Endodermal cell (in vitro differentiated cells): Measurements from ENCODE around the gene CTNND2. TPM values are rescaled to one million over a fixed set of nuclear protein-coding genes. Genes with fewer than 3 reads are reported as not detected.

Experiments
- DNase-seq: peaks from one replicate; pipeline ENCODE4 v3.0.0-alpha.2; 2017
- H3K27ac ChIP-seq: 2 replicates; pipeline ENCODE4 v1.5.1; 2013; ENCODE audit warnings: mild to moderate bottlenecking, low read depth, low read length, moderate library complexity
- H3K27me3 ChIP-seq: 2 replicates; pipeline ENCODE4 v1.6.1; 2013; ENCODE audit warnings: mild to moderate bottlenecking, low read length, moderate library complexity; ENCODE audit not compliant: insufficient read depth, control insufficient read depth, poor library complexity, severe bottlenecking
- H3K36me3 ChIP-seq: 2 replicates; pipeline ENCODE4 v1.7.0; 2013; ENCODE audit warnings: mild to moderate bottlenecking, low read length, moderate library complexity; ENCODE audit not compliant: control insufficient read depth, insufficient read depth
- H3K4me1 ChIP-seq: one replicate; pipeline ENCODE4 v1.7.0; 2013; ENCODE audit warnings: low read length; ENCODE audit not compliant: control insufficient read depth, insufficient read depth
- H3K4me3 ChIP-seq: 2 replicates; pipeline ENCODE4 v1.5.1; 2013; ENCODE audit warnings: mild to moderate bottlenecking, low read length, moderate library complexity
- H3K9ac ChIP-seq: 2 replicates; pipeline ENCODE4 v1.6.1; 2013; ENCODE audit warnings: mild to moderate bottlenecking, low read length, moderate library complexity; ENCODE audit not compliant: poor library complexity, severe bottlenecking; ENCODE audit errors: extremely low read depth
- H3K9me3 ChIP-seq: 2 replicates; pipeline ENCODE4 v1.6.1; 2013; ENCODE audit warnings: mild to moderate bottlenecking, low read length, moderate library complexity; ENCODE audit not compliant: control insufficient read depth
- H3K27ac Mint-ChIP-seq: 2 replicates; pipeline ENCODE4 v1.8.0; 2020; ENCODE audit warnings: mixed read lengths
- H3K27me3 Mint-ChIP-seq: 2 replicates; pipeline ENCODE4 v1.8.0; 2021; ENCODE audit warnings: mild to moderate bottlenecking, mixed read lengths; ENCODE audit not compliant: insufficient read depth
- H3K36me3 Mint-ChIP-seq: 2 replicates; pipeline ENCODE4 v1.8.0; 2020; ENCODE audit warnings: low read depth, mixed read lengths
- H3K4me1 Mint-ChIP-seq: 2 replicates; pipeline ENCODE4 v1.8.0; 2020; ENCODE audit warnings: mixed read lengths
- H3K4me3 Mint-ChIP-seq: 2 replicates; pipeline ENCODE4 v1.8.0; 2020; ENCODE audit warnings: mild to moderate bottlenecking, moderate library complexity, mixed read lengths
- H3K9me3 Mint-ChIP-seq: 2 replicates; pipeline ENCODE4 v1.8.0; 2020; ENCODE audit warnings: mild to moderate bottlenecking, mixed read lengths
- WGBS, 2 experiments: methylation state at CpG; one replicate each; pipeline versions ENCODE4 v1.1.5 to v1.1.7; 2013; ENCODE audit warnings: missing lambda C conversion rate in 2 of 2, mixed read lengths in 1 of 2; ENCODE audit not compliant: insufficient coverage in 1 of 2, insufficient read length in 1 of 2; 5-methylcytosine and 5-hydroxymethylcytosine counted together
- total RNA-seq, 2 donors: library from RNA; stranded (reverse); fragmentation: NEBNext Ultra II Directional in 1 of 2; extraction: Animal tissue kit (Norgen Biotek cat#: 25700) in 1 of 2; gene quantifications; 2 replicates in 1 of 2; 3 replicates in 1 of 2; pipeline ENCODE4 v1.2.1, GENCODE V29; 2021
- TF ChIP-seq, protein P1 (sequence below): fragments of 200-600 bp; sonication (generic); conservative IDR thresholded peaks from 2 replicates; pipeline ENCODE4 v1.5.0; 2021; ENCODE audit warnings: antibody characterized with exemption, mild to moderate bottlenecking

Gene CTNND2
- total RNA-seq, 2 donors from 2014 or later, result 6.5 to 10.3 TPM

DNA sequence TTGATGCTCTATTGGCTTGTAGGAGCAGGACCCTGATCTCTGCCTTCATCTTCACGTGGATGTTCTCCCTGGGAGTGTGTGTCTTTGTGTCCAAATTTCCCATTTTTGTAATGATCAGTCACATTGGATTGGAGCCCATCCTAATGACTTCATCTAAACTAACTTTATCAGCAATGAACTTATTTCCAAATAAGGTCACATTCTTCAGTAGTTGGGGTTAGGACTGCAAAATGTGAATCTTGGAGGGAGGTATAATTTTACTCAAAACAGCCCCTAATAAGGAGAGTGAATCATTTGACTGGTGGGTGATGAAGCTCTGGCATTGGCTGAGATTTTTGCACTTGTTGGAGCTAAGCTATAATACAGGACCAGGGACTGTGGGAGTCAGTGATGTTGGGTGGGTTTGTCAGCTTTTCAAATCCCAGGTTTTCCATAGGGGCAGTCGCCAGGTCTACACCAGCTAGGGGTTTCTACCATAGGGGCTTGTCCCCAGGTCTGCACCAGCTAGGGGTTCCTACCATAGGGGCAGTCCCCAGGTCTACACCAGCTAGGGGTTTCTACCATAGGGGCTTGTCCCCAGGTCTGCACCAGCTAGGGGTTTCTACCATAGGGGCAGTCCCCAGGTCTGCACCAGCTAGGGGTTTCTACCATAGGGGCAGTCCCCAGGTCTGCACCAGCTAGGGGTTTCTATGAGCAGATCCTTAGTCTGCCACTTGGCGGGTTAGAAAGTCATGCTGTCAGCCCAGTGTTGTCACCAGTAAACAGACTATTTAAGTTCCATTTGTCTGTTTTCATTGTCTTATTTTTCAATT lies 760.6 kb downstream of the CTNND2 start:
- H3K36me3 ChIP-seq, result no peaks in the 10 kb centered on the region
- no peak overlapping the region for H3K27ac Mint-ChIP-seq
- no peak overlapping the region for H3K27ac ChIP-seq
- H3K9ac ChIP-seq, result no peak overlapping the region
- H3K4me1 Mint-ChIP-seq, result peaks cover 6% of the 10 kb centered on the region
- TF ChIP-seq, protein P1, sequence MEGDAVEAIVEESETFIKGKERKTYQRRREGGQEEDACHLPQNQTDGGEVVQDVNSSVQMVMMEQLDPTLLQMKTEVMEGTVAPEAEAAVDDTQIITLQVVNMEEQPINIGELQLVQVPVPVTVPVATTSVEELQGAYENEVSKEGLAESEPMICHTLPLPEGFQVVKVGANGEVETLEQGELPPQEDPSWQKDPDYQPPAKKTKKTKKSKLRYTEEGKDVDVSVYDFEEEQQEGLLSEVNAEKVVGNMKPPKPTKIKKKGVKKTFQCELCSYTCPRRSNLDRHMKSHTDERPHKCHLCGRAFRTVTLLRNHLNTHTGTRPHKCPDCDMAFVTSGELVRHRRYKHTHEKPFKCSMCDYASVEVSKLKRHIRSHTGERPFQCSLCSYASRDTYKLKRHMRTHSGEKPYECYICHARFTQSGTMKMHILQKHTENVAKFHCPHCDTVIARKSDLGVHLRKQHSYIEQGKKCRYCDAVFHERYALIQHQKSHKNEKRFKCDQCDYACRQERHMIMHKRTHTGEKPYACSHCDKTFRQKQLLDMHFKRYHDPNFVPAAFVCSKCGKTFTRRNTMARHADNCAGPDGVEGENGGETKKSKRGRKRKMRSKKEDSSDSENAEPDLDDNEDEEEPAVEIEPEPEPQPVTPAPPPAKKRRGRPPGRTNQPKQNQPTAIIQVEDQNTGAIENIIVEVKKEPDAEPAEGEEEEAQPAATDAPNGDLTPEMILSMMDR, result no peak
- no peaks in the 10 kb centered on the region for H3K27me3 ChIP-seq
- H3K9me3 Mint-ChIP-seq, result no peaks in the 10 kb centered on the region
- H3K36me3 Mint-ChIP-seq, result no peaks in the 10 kb centered on the region
- no peak overlapping the region for H3K4me3 Mint-ChIP-seq
- H3K4me1 ChIP-seq, result no peaks in the 10 kb centered on the region
- WGBS, 2 experiments, result 64 to 100% methylated on average over 1 to 3 of the region's 3 CpGs
- peaks cover 3% of the 10 kb centered on the region for H3K27me3 Mint-ChIP-seq
- no peaks in the 10 kb centered on the region for H3K9me3 ChIP-seq
- no peak overlapping the region for H3K4me3 ChIP-seq
- no peak for DNase-seq

DNA sequence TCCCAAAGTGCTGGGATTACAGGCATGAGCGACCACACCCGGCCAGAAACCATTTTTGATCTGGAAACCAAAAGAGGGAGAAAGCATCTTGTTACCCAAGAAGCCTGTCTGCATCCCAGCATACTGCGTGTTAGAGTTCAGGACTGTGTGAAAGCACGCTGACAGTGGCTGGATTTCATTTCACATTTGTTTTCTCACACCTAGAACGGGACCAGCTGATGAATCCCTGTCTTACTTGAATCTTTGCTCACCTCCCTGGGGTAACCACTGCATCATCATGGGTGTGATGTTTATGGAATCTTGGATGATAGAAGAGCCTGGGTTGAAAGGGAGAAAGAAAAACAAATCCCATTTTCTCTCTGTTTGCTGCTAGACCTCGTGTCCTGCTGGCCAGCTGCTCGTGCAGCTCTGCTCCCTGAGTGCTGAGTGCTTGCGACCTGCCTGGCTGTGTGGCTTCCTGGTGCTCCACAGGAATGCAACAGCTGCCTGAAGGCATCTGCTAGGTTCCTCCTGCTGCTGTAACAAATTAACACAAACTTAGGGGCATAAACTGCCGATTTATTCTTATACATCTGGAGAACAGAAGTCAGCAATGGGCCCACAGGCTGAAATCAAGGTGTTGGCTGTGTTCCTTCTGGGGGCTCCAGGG lies 764.9 kb downstream of the CTNND2 start:
- Histone ChIP-seq H3K27me3 (no peaks in the 10 kb centered on the region), H3K27ac (no peak overlapping the region), H3K36me3 (no peaks in the 10 kb centered on the region), H3K9ac (no peak overlapping the region), H3K9me3 (no peaks in the 10 kb centered on the region), H3K4me3 (no peak overlapping the region), H3K4me1 (no peaks in the 10 kb centered on the region)
- DNase-seq, result peak; percentile 66
- Mint-ChIP-seq H3K4me3 (no peak overlapping the region), H3K4me1 (peaks cover 6% of the 10 kb centered on the region), H3K27ac (no peak overlapping the region), H3K27me3 (no peaks in the 10 kb centered on the region), H3K9me3 (peaks cover 3% of the 10 kb centered on the region), H3K36me3 (no peaks in the 10 kb centered on the region)
- TF ChIP-seq, protein P1, result no peak
- 75 to 78% methylated on average over 8 to 9 of the region's 9 CpGs for WGBS, 2 experiments

- Mint-ChIP-seq H3K4me3 (no peak overlapping the region), H3K36me3 (no peaks in the 10 kb centered on the region), H3K27ac (no peak overlapping the region), H3K27me3 (no peaks in the 10 kb centered on the region), H3K4me1 (no peaks in the 10 kb centered on the region), H3K9me3 (no peaks in the 10 kb centered on the region)
- H3K4me1 ChIP-seq, result no peaks in the 10 kb centered on the region
- no peaks in the 10 kb centered on the region for H3K27me3 ChIP-seq
- H3K9me3 ChIP-seq, result no peaks in the 10 kb centered on the region
- no peaks in the 10 kb centered on the region for H3K36me3 ChIP-seq
- WGBS, 2 experiments, result 92 to 93% methylated on average over 9 to 10 of the region's 10 CpGs
- no peak overlapping the region for H3K27ac ChIP-seq
- TF ChIP-seq, protein P1, result no peak
- DNase-seq, result no peak
- H3K9ac ChIP-seq, result no peak overlapping the region
- no peak overlapping the region for H3K4me3 ChIP-seq
Measured at GRCh38 chr5:11130131-11130530, 774.1 kb downstream of the CTNND2 start.
